ENCODE measurements around the gene COPS3. TPM values are rescaled to one million over a fixed set of nuclear protein-coding genes. Genes with fewer than 3 reads are reported as not detected.

Gene COPS3
- total RNA-seq, 1 experiment from 2014 or later = 113 TPM

- no peak overlapping the region for H3K23ac ChIP-seq (ENCODE audit: insufficient read length, low read depth, low read length)
- Mint-ChIP-seq H3K9me3 (no peaks in the 10 kb centered on the region), H3K4me1 (no peaks in the 10 kb centered on the region), H3K27me3 (ENCODE audit: low read depth) (no peaks in the 10 kb centered on the region), H3K27ac (no peak overlapping the region; a peak in 1 of 7 replicates), H3K36me3 (ENCODE audit: insufficient read depth in 1 of 3, low read depth in 3 of 3) (peaks cover 42 to 83% (median 76%) of the 10 kb centered on the region in 3 experiments), H3K4me3 (no peak overlapping the region)
- H2BK12ac ChIP-seq (ENCODE audit: insufficient read length, low read depth, low read length) = no peak overlapping the region
- WGBS (ENCODE audit: extremely low coverage, insufficient read length, low lambda C conversion rate) = no CpG with 5 or more reads among the region's 3 CpGs
- no peak overlapping the region for H3T11ph ChIP-seq (ENCODE audit: low read length)
- H3K27me3 ChIP-seq (ENCODE audit: insufficient read depth, low read length) = no peaks in the 10 kb centered on the region
- no peak overlapping the region for H4K8ac ChIP-seq (replicated peaks; ENCODE audit: insufficient read length, low read depth, low read length)
- no peak overlapping the region for H3K14ac ChIP-seq (ENCODE audit: insufficient read depth, low read length)
- no peak overlapping the region for H2BK5ac ChIP-seq (ENCODE audit: insufficient read length, low read length)
- H3K9me3 ChIP-seq (ENCODE audit: control insufficient read depth, low read depth, low read length) = no peaks in the 10 kb centered on the region
- H3K9ac ChIP-seq (ENCODE audit: extremely low read depth, insufficient read length, low read length) = no peak overlapping the region
- no peak overlapping the region for H3K56ac ChIP-seq (ENCODE audit: insufficient read length, low read depth, low read length)
- H2BK120ac ChIP-seq (ENCODE audit: low read depth, low read length, poor library complexity, severe bottlenecking) = no peak overlapping the region
- H3K4me2 ChIP-seq (ENCODE audit: insufficient read depth, insufficient read length, low read length) = no peak overlapping the region
- H2AK5ac ChIP-seq (ENCODE audit: insufficient read length, low read length) = no peak overlapping the region
- H3K23me2 ChIP-seq (ENCODE audit: insufficient read length, low read depth, low read length, poor library complexity, severe bottlenecking) = no peaks in the 10 kb centered on the region
- H2AFZ ChIP-seq (ENCODE audit: low read length) = no peak overlapping the region
- no peak overlapping the region for H2BK15ac ChIP-seq (ENCODE audit: low read depth, low read length)
- no peak for TF ChIP-seq CTCF (conservative IDR thresholded peaks at IDR 0.05)
- no peak overlapping the region for H4K5ac ChIP-seq (ENCODE audit: insufficient read length, low read depth, low read length)
- H2BK20ac ChIP-seq (ENCODE audit: low read depth, low read length, poor library complexity, severe bottlenecking) = no peak overlapping the region
- H3K18ac ChIP-seq (ENCODE audit: insufficient read length, low read depth, low read length) = no peak overlapping the region
- H3K4ac ChIP-seq (ENCODE audit: low read depth, low read length) = no peak overlapping the region
- no peaks in the 10 kb centered on the region for H3K79me1 ChIP-seq (ENCODE audit: insufficient read depth, low read depth, low read length, poor library complexity, severe bottlenecking)
- H4K20me1 ChIP-seq (ENCODE audit: control insufficient read depth, insufficient read depth, insufficient read length) = no peaks in the 10 kb centered on the region
- no peaks in the 10 kb centered on the region for H3K4me1 ChIP-seq (ENCODE audit: insufficient read depth, low read length)
- H4K91ac ChIP-seq (ENCODE audit: insufficient read length, low read depth, low read length) = no peak overlapping the region
- no peak overlapping the region for H3K27ac ChIP-seq (ENCODE audit: insufficient read length, low read depth, low read length)
- no peak for DNase-seq
- H3K79me2 ChIP-seq (ENCODE audit: insufficient read depth, low read length) = no peaks in the 10 kb centered on the region
These were observed 27.6 kb downstream of the COPS3 start for GRCh38 chr17:17253406-17253805.
